CD8-positive, alpha-beta memory T cell (primary cell): Measurements from ENCODE around the gene ADAMTS4. TPM values are rescaled to one million over a fixed set of nuclear protein-coding genes. Genes with fewer than 3 reads are reported as not detected.

ENCODE experiments used
- CTCF ChIA-PET: fragments of 350-600 bp; sonication (Branson Sonifier 250); formaldehyde crosslinking; loops from one replicate; lab custom pipeline; 2021; ENCODE audit warnings: antibody characterized with exemption; lab: Charles Lee
- POLR2A ChIA-PET: fragments of 350-600 bp; sonication (Branson Sonifier 250); formaldehyde crosslinking; loops from one replicate; lab custom pipeline; 2021; ENCODE audit warnings: antibody characterized with exemption; lab: Charles Lee
- DNase-seq, 5 donors: peaks; one replicate each; pipeline versions ENCODE4 v3.0.0 to v3.0.0-alpha.2; 2020 to 2022; ENCODE audit warnings: mixed read lengths in 1 of 5
- H3K27ac ChIP-seq: one replicate; pipeline ENCODE4 v1.7.0; 2013; ENCODE audit warnings: low read depth, mild to moderate bottlenecking, low read length, moderate library complexity
- H3K27me3 ChIP-seq: 2 replicates; pipeline ENCODE4 v1.7.0; 2013; ENCODE audit warnings: low read length, mild to moderate bottlenecking; ENCODE audit not compliant: insufficient read depth, poor library complexity, severe bottlenecking
- H3K36me3 ChIP-seq: 2 replicates; pipeline ENCODE4 v1.7.0; 2013; ENCODE audit warnings: mild to moderate bottlenecking, low read length, moderate library complexity; ENCODE audit not compliant: insufficient read depth
- H3K4me1 ChIP-seq: 2 replicates; pipeline ENCODE4 v1.7.0; 2013; ENCODE audit warnings: mild to moderate bottlenecking, low read length, moderate library complexity; ENCODE audit not compliant: insufficient read depth
- H3K4me3 ChIP-seq: 2 replicates; pipeline ENCODE4 v1.7.0; 2013; ENCODE audit warnings: mild to moderate bottlenecking, low read length
- H3K9me3 ChIP-seq: 2 replicates; pipeline ENCODE4 v1.7.0; 2013; ENCODE audit warnings: mild to moderate bottlenecking, low read length
- H3K27ac Mint-ChIP-seq, 8 donors: one replicate each; pipeline ENCODE4 v1.8.0; 2020 to 2021; ENCODE audit warnings: mixed read lengths in 8 of 8, mild to moderate bottlenecking in 6 of 8, inconsistent platforms in 3 of 8, moderate library complexity in 3 of 8
- H3K27me3 Mint-ChIP-seq, 2 donors: one replicate each; pipeline ENCODE4 v1.8.0; 2020 to 2021; ENCODE audit warnings: mixed read lengths in 2 of 2, mild to moderate bottlenecking in 1 of 2, moderate library complexity in 1 of 2
- H3K36me3 Mint-ChIP-seq, 3 donors: one replicate each; pipeline ENCODE4 v1.8.0; 2020 to 2021; ENCODE audit warnings: mixed read lengths in 3 of 3, inconsistent platforms in 1 of 3, mild to moderate bottlenecking in 1 of 3
- H3K4me1 Mint-ChIP-seq, 3 donors: one replicate each; pipeline ENCODE4 v1.8.0; 2020 to 2021; ENCODE audit warnings: mixed read lengths in 3 of 3, inconsistent platforms in 1 of 3, mild to moderate bottlenecking in 1 of 3
- H3K4me3 Mint-ChIP-seq, 7 donors: one replicate each; pipeline ENCODE4 v1.8.0; 2020 to 2021; ENCODE audit warnings: mixed read lengths in 7 of 7, mild to moderate bottlenecking in 6 of 7, moderate library complexity in 4 of 7, inconsistent platforms in 2 of 7
- H3K9me3 Mint-ChIP-seq, 5 donors: one replicate each; pipeline ENCODE4 v1.8.0; 2020 to 2022; ENCODE audit warnings: mixed read lengths in 5 of 5, mild to moderate bottlenecking in 3 of 5, moderate library complexity in 2 of 5, inconsistent platforms in 1 of 5
- polyA plus RNA-seq: library from polyadenylated mRNA; unstranded; fragments of 300-500 nt; fragmentation: Illumina TruSeq; gene quantifications from one replicate; pipeline ENCODE4 v1.2.3, GENCODE V29; 2021
- total RNA-seq, 2 experiments: library from RNA; stranded (reverse); gene quantifications; one replicate each; pipeline ENCODE4 v1.2.3, GENCODE V29; 2021

Gene ADAMTS4
- total and polyA plus RNA-seq, 3 experiments from 2014 or later: 0.17 to 0.58 (median 0.37) TPM

GRCh38 chr1:161191971-161192370, 6.9 kb downstream of the ADAMTS4 start:
- peaks cover 46 to 69% (median 53%) of the 10 kb centered on the region in 3 donors for H3K4me1 Mint-ChIP-seq
- no peak for DNase-seq
- H3K36me3 Mint-ChIP-seq: peaks cover 0 to 2% (median 0%) of the 10 kb centered on the region in 3 donors
- CTCF ChIA-PET: interaction anchor here (1.0 to 5.0 kb wide), 17 partner anchors 10 to 208 kb away, joined by 3 to 71 read pairs (median 9); partner anchors contain the start of genes APOA2, B4GALT3, DEDD and FCER1G
- no peak overlapping the region for H3K4me3 ChIP-seq
- POLR2A ChIA-PET: interaction anchor here (0.6 to 2.3 kb wide), 4 partner anchors 10 to 39 kb away, joined by 3 to 11 read pairs (median 6); partner anchors contain the start of gene NDUFS2
- H3K36me3 ChIP-seq: no peaks in the 10 kb centered on the region
- no peaks in the 10 kb centered on the region for H3K27me3 ChIP-seq
- H3K27ac ChIP-seq: no peak overlapping the region
- H3K9me3 Mint-ChIP-seq: no peaks in the 10 kb centered on the region
- H3K4me1 ChIP-seq: peaks cover 56% of the 10 kb centered on the region
- peaks cover 0 to 3% of the 10 kb centered on the region in 2 donors for H3K27me3 Mint-ChIP-seq
- peak overlapping the region in 3 of 8 donors; percentile 54 to 76 (median 66) for H3K27ac Mint-ChIP-seq
- no peak overlapping the region for H3K4me3 Mint-ChIP-seq
- no peaks in the 10 kb centered on the region for H3K9me3 ChIP-seq

GRCh38 chr1:161190962-161191521, 7.8 kb downstream of the ADAMTS4 start:
- H3K27me3 ChIP-seq: no peaks in the 10 kb centered on the region
- Mint-ChIP-seq H3K4me3 (no peak overlapping the region), H3K27me3 (peaks cover 0 to 3% of the 10 kb centered on the region in 2 donors), H3K27ac (no peak overlapping the region), H3K9me3 (no peaks in the 10 kb centered on the region), H3K4me1 (peaks cover 54 to 77% (median 62%) of the 10 kb centered on the region in 3 donors), H3K36me3 (peaks cover 0 to 2% (median 0%) of the 10 kb centered on the region in 3 donors)
- no peaks in the 10 kb centered on the region for H3K9me3 ChIP-seq
- no peak for DNase-seq
- no peak overlapping the region for H3K27ac ChIP-seq
- H3K4me1 ChIP-seq: peaks cover 65% of the 10 kb centered on the region
- ChIA-PET POLR2A (interaction anchor here (0.6 to 2.3 kb wide), 4 partner anchors 9 to 38 kb away, joined by 3 to 11 read pairs (median 6); partner anchors contain the start of gene NDUFS2), CTCF (interaction anchor here (1.0 to 5.0 kb wide), 13 partner anchors 9 to 209 kb away, joined by 3 to 71 read pairs (median 11); partner anchors contain the start of genes APOA2, B4GALT3, FCER1G and NDUFS2)
- no peaks in the 10 kb centered on the region for H3K36me3 ChIP-seq
- H3K4me3 ChIP-seq: no peak overlapping the region

- peaks cover 0 to 1% of the 10 kb centered on the region in 2 donors for H3K27me3 Mint-ChIP-seq
- H3K27ac ChIP-seq: no peak overlapping the region
- DNase-seq: no peak
- ChIA-PET CTCF (interaction anchor here (1.1 to 5.0 kb wide), 4 partner anchors 12 to 36 kb away, joined by 3 to 42 read pairs (median 4); partner anchors contain the start of genes B4GALT3 and PPOX), POLR2A (interaction anchor here (1.5 kb wide), 1 partner anchor 13 kb away, joined by 3 read pairs; the partner anchor contains the start of gene NDUFS2)
- H3K4me3 Mint-ChIP-seq: no peak overlapping the region
- no peaks in the 10 kb centered on the region for H3K27me3 ChIP-seq
- H3K9me3 Mint-ChIP-seq: no peaks in the 10 kb centered on the region
- H3K36me3 ChIP-seq: no peaks in the 10 kb centered on the region
- H3K4me1 Mint-ChIP-seq: peaks cover 57 to 78% (median 64%) of the 10 kb centered on the region in 3 donors
- peak overlapping the region in 7 of 8 donors; percentile 23 to 87 (median 59) for H3K27ac Mint-ChIP-seq
- H3K4me1 ChIP-seq: peaks cover 63% of the 10 kb centered on the region
- peaks cover 0 to 6% (median 0%) of the 10 kb centered on the region in 3 donors for H3K36me3 Mint-ChIP-seq
- H3K9me3 ChIP-seq: no peaks in the 10 kb centered on the region
- no peak overlapping the region for H3K4me3 ChIP-seq
Observed at GRCh38 chr1:161189036-161189435, 9.8 kb downstream of the ADAMTS4 start.

GRCh38 chr1:161188381-161188780, 10.5 kb downstream of the ADAMTS4 start:
- H3K36me3 ChIP-seq: no peaks in the 10 kb centered on the region
- H3K27ac ChIP-seq: no peak overlapping the region
- Mint-ChIP-seq H3K27ac (peak overlapping the region; percentile 35 to 97 (median 80)), H3K4me1 (peaks cover 60 to 80% (median 70%) of the 10 kb centered on the region in 3 donors), H3K4me3 (peak overlapping the region in 3 of 7 donors; percentile 36 to 81 (median 62)), H3K27me3 (peaks cover 0 to 1% of the 10 kb centered on the region in 2 donors), H3K9me3 (no peaks in the 10 kb centered on the region), H3K36me3 (peaks cover 0 to 6% (median 0%) of the 10 kb centered on the region in 3 donors)
- H3K4me1 ChIP-seq: peaks cover 69% of the 10 kb centered on the region
- ChIA-PET POLR2A (no interaction called here), CTCF (interaction anchor here (0.7 to 1.5 kb wide), 4 partner anchors 11 to 37 kb away, joined by 3 to 5 read pairs (median 4); partner anchors contain the start of genes APOA2 and B4GALT3)
- H3K27me3 ChIP-seq: no peaks in the 10 kb centered on the region
- H3K9me3 ChIP-seq: no peaks in the 10 kb centered on the region
- H3K4me3 ChIP-seq: no peak overlapping the region
- no peak for DNase-seq

- H3K36me3 ChIP-seq: no peaks in the 10 kb centered on the region
- H3K27ac Mint-ChIP-seq: peak overlapping the region; percentile 73 to 95 (median 89)
- H3K27me3 Mint-ChIP-seq: peaks cover 0 to 1% of the 10 kb centered on the region in 2 donors
- H3K4me1 Mint-ChIP-seq: peaks cover 61 to 79% (median 71%) of the 10 kb centered on the region in 3 donors
- no peaks in the 10 kb centered on the region for H3K27me3 ChIP-seq
- ChIA-PET POLR2A (interaction anchor here (1.9 kb wide), 1 partner anchor 15 kb away, joined by 7 read pairs; the partner anchor contains the start of gene NDUFS2), CTCF (interaction anchor here (0.7 to 2.4 kb wide), 2 partner anchors 15 to 38 kb away, joined by 3 to 10 read pairs; partner anchors contain the start of genes NDUFS2 and TOMM40L)
- peaks cover 0 to 5% (median 0%) of the 10 kb centered on the region in 3 donors for H3K36me3 Mint-ChIP-seq
- DNase-seq: no peak
- H3K4me1 ChIP-seq: peaks cover 71% of the 10 kb centered on the region
- H3K27ac ChIP-seq: no peak overlapping the region
- peak overlapping the region; percentile 15 for H3K4me3 ChIP-seq
- H3K9me3 Mint-ChIP-seq: no peaks in the 10 kb centered on the region
- H3K4me3 Mint-ChIP-seq: peak overlapping the region in 4 of 7 donors; percentile 12 to 52 (median 37)
- H3K9me3 ChIP-seq: no peaks in the 10 kb centered on the region
Observed at GRCh38 chr1:161187311-161187710, 11.5 kb downstream of the ADAMTS4 start.

- peaks cover 69 to 85% (median 81%) of the 10 kb centered on the region in 3 donors for H3K4me1 Mint-ChIP-seq
- peak overlapping the region; percentile 82 to 94 (median 88) for H3K4me3 Mint-ChIP-seq
- Histone ChIP-seq H3K4me1 (peaks cover 79% of the 10 kb centered on the region), H3K36me3 (no peaks in the 10 kb centered on the region), H3K27me3 (no peaks in the 10 kb centered on the region), H3K4me3 (peak overlapping the region; percentile 19), H3K9me3 (no peaks in the 10 kb centered on the region), H3K27ac (peak overlapping the region; percentile 28)
- H3K27ac Mint-ChIP-seq: peak overlapping the region; percentile 58 to 98 (median 90)
- ChIA-PET POLR2A (interaction anchor here (0.6 to 1.9 kb wide), 7 partner anchors 8 to 351 kb away, joined by 3 to 11 read pairs (median 3); partner anchors contain the start of genes B4GALT3, NDUFS2 and TSTD1), CTCF (interaction anchor here (0.6 to 2.4 kb wide), 5 partner anchors 16 to 212 kb away, joined by 3 to 10 read pairs (median 4); partner anchors contain the start of genes NDUFS2, PPOX and TOMM40L)
- peaks cover 0 to 1% of the 10 kb centered on the region in 2 donors for H3K27me3 Mint-ChIP-seq
- DNase-seq: no peak
- H3K36me3 Mint-ChIP-seq: peaks cover 0 to 5% (median 0%) of the 10 kb centered on the region in 3 donors
- H3K9me3 Mint-ChIP-seq: no peaks in the 10 kb centered on the region
Observed at GRCh38 chr1:161185732-161186311, 13.0 kb downstream of the ADAMTS4 start.

GRCh38 chr1:161185282-161185682, 13.6 kb downstream of the ADAMTS4 start:
- POLR2A ChIA-PET: interaction anchor here (0.6 to 1.3 kb wide), 5 partner anchors 8 to 351 kb away, joined by 3 to 11 read pairs (median 3); partner anchors contain the start of genes B4GALT3 and TSTD1
- Mint-ChIP-seq H3K36me3 (peaks cover 0 to 5% (median 0%) of the 10 kb centered on the region in 3 donors), H3K4me1 (peaks cover 75 to 87% (median 86%) of the 10 kb centered on the region in 3 donors), H3K4me3 (peak overlapping the region; percentile 82 to 94 (median 88)), H3K27me3 (peaks cover 0 to 1% of the 10 kb centered on the region in 2 donors), H3K27ac (peak overlapping the region; percentile 58 to 98 (median 90)), H3K9me3 (no peaks in the 10 kb centered on the region)
- Histone ChIP-seq H3K4me1 (peaks cover 85% of the 10 kb centered on the region), H3K27me3 (no peaks in the 10 kb centered on the region), H3K4me3 (peak overlapping the region; percentile 19), H3K9me3 (no peaks in the 10 kb centered on the region), H3K27ac (peak overlapping the region; percentile 28), H3K36me3 (no peaks in the 10 kb centered on the region)
- peak; percentile 64 to 90 (median 86) for DNase-seq
- CTCF ChIA-PET: interaction anchor here (0.6 to 2.4 kb wide), 4 partner anchors 17 to 213 kb away, joined by 3 to 10 read pairs (median 6); partner anchors contain the start of genes NDUFS2 and TOMM40L
